Ovary (tissue), 3 donors: ENCODE data around the gene PGM5.

Experiments used
- POLR2A ChIP-seq: fragments of 450-650 bp; IDR thresholded peaks from one replicate; pipeline ENCODE4 v1.6.1; 2017; ENCODE audit warnings: antibody characterized with exemption, mild to moderate bottlenecking, moderate library complexity
- TF ChIP-seq, protein P1 (sequence below), 3 donors: fragments of 450-650 bp in 2 of 3; fragments of 200-600 bp in 1 of 3; IDR thresholded peaks; one replicate each; pipeline versions ENCODE4 v1.5.1 to v1.8.0; 2016 to 2022; ENCODE audit warnings: antibody characterized with exemption in 3 of 3, mild to moderate bottlenecking in 1 of 3
- donor health status: DM: no; HTN: no; CAD: no.

DNA sequence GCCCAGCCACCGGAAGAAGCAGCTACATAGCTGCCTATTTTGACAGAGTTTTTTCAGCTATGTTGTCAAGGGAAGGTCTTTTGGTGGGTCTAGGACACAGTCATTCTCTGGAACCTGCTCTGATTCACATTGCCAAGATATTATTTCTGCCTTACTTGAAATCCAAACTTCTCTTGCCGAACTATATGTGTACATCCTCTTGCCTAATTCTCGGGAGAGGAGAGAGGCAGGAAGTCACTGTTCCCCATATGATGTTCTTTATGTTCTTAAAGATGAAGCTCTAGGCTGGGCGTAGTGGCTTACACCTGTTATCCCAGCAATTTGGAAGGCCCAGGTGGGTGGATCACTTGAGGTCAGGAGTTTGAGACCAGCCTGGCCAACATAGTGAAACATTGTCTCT lies 175.7 kb downstream of the PGM5 start:
- TF ChIP-seq, protein P1, sequence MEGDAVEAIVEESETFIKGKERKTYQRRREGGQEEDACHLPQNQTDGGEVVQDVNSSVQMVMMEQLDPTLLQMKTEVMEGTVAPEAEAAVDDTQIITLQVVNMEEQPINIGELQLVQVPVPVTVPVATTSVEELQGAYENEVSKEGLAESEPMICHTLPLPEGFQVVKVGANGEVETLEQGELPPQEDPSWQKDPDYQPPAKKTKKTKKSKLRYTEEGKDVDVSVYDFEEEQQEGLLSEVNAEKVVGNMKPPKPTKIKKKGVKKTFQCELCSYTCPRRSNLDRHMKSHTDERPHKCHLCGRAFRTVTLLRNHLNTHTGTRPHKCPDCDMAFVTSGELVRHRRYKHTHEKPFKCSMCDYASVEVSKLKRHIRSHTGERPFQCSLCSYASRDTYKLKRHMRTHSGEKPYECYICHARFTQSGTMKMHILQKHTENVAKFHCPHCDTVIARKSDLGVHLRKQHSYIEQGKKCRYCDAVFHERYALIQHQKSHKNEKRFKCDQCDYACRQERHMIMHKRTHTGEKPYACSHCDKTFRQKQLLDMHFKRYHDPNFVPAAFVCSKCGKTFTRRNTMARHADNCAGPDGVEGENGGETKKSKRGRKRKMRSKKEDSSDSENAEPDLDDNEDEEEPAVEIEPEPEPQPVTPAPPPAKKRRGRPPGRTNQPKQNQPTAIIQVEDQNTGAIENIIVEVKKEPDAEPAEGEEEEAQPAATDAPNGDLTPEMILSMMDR (IDR thresholded peaks at IDR 0.05), result no peak
- no peak for TF ChIP-seq POLR2A
